GM12865 (cell line): ENCODE results near the gene B3GALNT2.
A peak's percentile ranks its signal among the peaks of the same experiment; 100 is the strongest.

Source experiments
- DNase-seq: peaks from one replicate; pipeline ENCODE4 v3.0.0; 2010; ENCODE audit warnings: low read depth
- H3K4me3 ChIP-seq: 2 replicates; pipeline ENCODE4 v1.5.1; 2011; ENCODE audit warnings: mild to moderate bottlenecking, low read depth, low read length, control low read depth
- CTCF ChIP-seq: IDR thresholded peaks from 2 replicates; pipeline ENCODE4 v1.5.1; 2011; ENCODE audit warnings: low read length, control low read depth, low read depth, inconsistent platforms; ENCODE audit not compliant: insufficient read depth; ENCODE audit errors: missing control alignments

B3GALNT2 gene

GRCh38 chr1:235423214-235423652 is 81.0 kb downstream of the B3GALNT2 start:
- H3K4me3 ChIP-seq = no peak overlapping the region
- TF ChIP-seq CTCF = no peak
- DNase-seq = peak; percentile 10

DNA sequence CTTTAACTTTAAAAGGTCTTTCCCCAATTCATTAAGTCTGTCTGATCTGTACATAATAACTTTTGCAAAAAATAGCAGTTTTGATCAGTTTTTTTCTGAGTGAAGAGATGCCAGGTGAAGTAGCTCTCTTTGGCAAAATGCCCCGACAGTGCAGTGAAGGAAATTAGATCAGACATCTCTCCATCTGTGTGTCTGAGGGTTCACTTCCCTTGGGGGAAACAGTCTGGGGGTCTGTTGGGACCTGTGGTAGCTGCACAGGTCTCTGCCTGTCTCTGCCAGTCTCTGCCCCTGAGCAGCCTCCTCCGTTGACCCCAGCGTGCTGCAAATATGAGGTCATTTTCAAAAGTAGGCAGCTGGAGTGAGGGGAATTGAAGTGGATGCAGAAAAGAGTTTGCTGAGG is 82.5 kb downstream of the B3GALNT2 start:
- DNase-seq = no peak
- no peak overlapping the region for H3K4me3 ChIP-seq
- no peak for TF ChIP-seq CTCF

GRCh38 chr1:235417086-235417697 is 87.1 kb downstream of the B3GALNT2 start:
- H3K4me3 ChIP-seq = no peak overlapping the region
- peak; percentile 78 for TF ChIP-seq CTCF
- DNase-seq = peak; percentile 75

GRCh38 chr1:235416662-235417049 is 87.6 kb downstream of the B3GALNT2 start:
- DNase-seq = no peak
- H3K4me3 ChIP-seq = no peak overlapping the region
- no peak for TF ChIP-seq CTCF

GRCh38 chr1:235415008-235415904 is 89.0 kb downstream of the B3GALNT2 start:
- TF ChIP-seq CTCF = peak; percentile 72
- peak; percentile 84 for DNase-seq
- no peak overlapping the region for H3K4me3 ChIP-seq

GRCh38 chr1:235411489-235412486 is 92.5 kb downstream of the B3GALNT2 start:
- no peak for DNase-seq
- no peak overlapping the region for H3K4me3 ChIP-seq
- TF ChIP-seq CTCF = no peak
